ENCODE data around the gene GPR75.
"Not testable (repeated sequence)": the region's sequence is repeated elsewhere in the genome, so short reads cannot be mapped to it uniquely, and the experiment has no call there.

Gene GPR75

DNA sequence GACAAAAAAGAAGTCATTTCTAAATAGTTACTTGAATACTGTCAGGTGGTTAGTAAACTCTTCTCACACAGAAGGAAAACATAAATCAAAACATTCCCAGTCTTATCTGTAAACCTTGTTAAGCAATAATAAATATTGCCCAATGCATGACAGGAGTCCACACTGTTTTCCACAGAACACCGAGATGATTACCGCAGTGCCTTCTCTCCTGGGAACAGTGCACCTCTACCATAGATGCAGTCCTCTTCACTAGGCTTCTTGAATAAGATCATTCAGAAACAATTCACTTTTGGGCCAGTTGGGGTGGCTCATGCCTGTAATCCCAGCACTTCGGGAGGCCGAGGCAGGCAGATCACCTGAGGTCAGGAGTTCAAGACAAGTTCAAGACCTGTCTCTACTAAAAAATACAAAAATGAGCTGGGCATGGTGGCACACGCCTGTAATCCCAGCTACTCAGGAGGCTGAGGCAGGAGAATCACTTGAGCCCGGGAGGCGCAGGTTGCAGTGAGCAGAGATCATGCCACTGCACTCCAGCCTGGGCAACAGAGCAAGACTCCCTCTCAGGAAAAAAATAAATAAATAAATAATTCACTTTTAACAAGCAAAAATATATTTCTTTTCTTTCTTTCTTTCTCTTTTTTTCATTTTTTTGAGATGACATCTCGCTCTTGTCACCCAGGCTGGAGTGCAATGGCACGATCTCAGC is 8.6 kb downstream of the GPR75 start:
- not testable (repeated sequence) for DNase-seq

DNA sequence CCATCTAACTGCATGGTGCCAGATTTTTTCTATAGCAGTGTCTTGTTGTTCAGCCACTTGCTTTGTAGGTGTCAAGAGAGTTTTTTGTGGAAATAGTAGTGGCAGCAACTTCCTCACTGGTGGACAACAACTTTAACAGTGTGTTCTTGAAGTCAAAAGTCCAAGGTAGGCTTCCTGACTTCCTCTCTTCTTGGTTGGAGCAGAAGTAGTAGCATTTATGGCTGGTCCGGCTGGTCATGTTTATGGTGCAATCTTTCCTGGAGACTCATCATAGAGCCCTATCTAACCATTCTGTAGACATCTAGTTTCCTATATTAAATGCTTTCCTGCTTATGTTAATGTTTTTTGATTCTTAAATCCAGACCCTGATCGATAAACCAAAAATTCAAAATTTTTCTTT is 11.7 kb downstream of the GPR75 start:
- no peak for DNase-seq

DNA sequence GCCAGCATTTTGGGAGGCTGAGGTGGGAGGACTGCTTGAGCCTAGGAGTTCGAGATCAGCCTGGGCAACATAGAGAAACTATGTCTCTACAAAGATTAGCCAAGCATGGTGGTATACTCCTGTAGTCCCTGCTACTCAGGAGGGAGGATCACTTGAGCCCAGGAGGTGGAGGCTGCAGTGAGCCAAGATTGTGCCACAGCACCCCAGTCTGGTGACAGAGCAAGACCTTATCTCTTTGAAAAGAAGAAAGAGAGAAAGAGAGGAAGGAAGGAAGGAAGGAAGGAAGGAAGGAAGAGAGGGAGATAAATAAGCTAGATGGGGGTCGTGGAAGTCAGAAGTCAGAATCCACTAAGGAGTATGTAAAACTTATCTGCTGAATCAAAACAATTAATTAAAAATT is 16.2 kb downstream of the GPR75 start:
- no peak for DNase-seq

DNA sequence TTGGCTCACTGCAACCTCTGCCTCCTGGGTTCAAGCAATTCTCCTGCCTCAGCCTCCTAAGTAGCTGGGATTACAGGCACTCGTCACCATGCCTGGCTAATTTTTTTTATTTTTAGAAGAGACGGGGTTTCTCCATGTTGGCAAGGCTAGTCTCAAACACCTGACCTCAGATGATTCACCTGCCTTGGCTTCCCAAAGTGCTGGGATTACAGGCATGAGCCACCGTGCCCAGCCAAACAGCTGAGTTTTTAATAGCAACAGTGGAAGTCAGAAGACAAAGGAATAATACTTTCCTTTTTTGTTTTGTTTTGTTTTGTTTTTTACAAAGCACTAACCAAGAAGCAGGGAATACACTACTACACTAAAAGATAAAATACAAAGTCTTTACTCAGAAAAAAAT is 16.9 kb downstream of the GPR75 start:
- DNase-seq = no peak

DNA sequence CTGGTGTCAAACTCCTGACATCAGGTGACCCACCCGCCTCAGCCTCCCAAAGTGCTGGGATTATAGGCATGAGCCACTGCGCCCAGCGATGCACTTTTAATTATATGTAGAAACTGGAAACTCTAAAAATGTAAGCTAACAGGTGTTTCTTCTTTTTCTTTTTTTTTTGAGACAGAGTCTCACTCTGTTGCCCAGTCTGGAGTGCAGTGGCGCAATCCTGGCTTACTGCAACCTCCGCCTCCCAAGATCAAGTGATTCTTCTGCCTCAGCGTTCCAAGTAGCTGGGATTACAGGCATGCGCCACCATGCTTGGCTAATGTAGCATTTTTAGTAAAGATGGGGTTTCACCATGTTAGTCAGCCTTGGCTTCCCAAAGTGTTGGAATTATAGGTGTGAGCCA is 18.1 kb downstream of the GPR75 start:
- DNase-seq = not testable (repeated sequence)

DNA sequence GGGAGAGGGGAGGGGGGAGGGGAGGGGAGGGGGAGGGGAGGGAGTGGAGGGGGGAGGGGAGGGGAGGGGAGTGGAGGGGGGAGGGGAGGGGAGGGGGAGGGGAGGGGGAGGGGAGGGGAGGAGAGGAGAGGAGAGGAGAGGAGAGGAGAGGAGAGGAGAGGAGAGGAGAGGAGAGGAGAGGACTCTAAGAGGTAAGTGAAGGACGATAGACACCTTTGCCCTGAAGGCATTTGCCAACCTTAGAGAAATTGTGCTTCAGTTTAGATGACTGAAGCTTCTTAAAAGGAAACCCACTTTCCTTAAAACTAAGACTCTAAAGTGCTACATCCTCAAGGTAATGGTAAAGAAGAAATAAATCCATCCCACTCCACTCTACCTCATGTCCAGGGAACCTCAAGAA is 19.2 kb downstream of the GPR75 start:
- no peak for DNase-seq

DNA sequence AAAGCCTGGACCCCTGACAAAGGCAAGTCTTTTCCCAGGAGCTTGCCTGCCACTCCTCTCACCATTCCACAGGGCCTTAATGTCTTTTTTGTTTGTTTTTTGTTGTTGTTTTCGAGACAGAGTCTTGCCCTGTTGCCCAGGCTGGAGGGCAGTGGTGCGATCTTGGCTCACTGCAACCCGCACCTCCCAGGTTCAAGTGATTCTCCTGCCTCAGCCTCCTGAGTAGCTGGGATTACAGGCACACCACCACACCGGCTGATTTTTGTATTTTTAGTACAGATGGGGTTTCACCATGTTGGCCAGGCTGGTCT is 29.8 kb downstream of the GPR75 start:
- not testable (repeated sequence) for DNase-seq

DNA sequence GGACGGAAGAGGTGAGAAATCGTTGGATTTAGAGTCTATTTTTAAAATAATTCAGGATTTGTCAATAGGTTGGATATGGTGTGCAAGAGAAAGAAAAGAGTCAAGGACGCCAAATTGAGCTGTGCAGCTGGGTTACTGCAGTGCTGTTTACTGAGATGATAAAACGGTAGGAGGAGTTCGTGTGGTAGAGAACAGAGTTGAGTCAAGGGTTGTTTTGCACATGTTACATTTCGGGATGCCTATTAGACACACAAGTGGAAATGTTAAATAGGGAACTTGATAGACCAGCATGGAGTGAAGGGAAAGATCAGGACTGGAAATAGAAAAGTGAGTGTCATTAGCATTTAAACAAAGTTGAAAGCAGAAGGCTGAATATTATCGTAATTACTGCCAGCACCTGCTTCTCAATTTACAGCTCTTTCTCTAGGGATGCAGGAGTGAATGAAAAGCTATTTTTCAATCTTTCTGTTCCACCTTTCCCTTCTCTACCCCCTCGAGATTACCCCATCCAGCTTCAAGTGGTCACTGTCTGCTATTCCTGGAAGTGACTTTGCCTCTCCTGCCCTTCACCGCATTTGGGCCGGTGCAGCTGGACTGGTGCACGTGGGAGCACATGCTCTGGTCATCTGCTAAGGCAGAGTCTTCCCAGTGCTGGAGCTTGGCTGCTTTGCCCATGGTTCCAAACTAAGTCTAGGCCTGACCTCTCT is 30.3 kb downstream of the GPR75 start:
- DNase-seq = no peak

DNA sequence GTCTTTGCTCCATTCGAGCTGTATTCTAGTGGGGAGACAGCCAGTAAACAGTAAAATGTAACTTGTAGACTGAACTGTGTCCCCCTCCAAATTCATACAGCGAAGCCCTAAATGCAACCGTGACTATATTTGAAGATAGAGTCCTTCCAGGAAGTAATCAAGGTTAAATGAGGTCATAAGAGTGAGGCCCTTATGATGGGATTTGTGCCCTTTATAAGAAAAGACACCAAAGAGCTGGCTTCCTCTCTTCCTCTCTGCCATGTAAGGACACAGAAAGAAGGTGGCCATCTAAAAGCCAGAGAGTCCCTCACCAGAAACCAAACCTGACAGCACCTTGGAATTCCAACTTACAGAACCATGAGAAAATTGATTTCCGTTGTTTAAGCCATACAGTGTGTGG is 31.4 kb downstream of the GPR75 start:
- DNase-seq = no peak

DNA sequence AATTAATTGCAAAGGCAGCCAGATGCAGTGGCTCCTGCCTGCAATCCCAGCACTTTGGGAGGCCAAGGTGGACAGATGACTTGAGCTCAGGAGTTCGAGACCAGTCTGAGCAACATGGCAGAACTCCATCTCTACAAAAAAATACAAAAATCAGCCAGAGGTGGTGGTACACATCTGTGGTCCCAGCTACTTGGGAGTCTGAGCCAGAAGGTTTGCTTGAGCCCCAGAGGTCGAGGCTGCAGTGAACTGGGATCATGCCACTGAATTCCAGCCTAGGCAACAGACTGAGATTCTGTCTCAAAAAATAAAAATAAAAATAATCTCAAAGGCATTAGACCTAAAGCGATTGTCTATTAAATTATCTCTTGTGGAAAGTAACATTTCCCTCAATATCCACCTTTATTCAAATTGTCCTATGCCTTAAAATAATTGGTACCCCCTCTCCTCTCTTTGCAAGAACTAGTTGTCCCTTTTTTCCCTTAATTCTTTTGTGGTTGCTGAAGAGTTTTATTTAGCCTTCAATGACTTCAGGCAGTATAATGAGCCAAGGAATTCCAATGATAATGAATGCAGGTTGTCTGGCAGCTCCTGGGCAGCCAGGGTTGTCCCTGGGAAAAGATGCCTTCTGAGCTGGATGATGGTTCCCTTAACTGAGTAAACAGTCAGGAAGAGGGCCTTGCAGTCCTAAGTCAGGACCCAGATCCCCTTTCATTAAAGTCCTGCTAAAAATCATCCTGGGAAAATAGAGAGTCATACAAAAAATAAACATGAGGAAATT is 32.2 kb downstream of the GPR75 start:
- DNase-seq = no peak

DNA sequence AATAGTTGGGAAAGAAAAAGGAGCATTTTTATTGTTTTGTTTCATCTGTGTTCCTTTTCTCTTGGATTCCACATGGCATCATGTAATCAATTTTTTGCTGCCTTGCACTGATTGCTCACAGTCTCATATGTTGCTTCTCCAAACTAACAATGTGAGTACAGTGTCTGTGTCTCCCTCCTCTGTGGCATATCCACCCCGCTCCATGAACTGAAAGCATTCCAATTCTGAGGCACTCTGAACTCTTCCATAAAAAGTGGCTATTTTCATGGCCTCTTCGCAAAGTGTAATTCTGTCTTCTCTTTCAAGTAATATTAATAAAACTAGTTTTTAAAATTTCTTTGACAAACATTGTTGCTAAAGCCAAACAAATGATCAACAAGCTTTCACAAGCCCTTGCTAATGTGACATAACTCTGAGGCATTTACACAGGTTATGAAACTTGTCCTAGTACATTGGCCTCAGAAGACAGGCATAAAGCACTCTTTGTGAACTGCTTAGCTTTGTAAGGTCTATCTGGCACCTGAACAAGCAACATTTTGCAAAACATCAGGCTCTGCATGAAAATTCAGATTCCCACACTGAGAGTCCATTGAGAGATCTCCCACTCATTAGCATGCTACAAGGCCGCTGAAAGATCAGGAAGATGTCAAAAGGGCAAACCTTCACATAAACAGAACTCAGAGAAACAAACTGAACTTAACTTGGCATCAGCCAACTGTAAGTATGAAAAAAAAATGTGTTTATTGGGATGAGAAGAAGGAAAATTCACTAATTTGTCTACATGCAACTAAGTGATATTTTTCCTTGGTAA is 33.0 kb downstream of the GPR75 start:
- no peak for DNase-seq

DNA sequence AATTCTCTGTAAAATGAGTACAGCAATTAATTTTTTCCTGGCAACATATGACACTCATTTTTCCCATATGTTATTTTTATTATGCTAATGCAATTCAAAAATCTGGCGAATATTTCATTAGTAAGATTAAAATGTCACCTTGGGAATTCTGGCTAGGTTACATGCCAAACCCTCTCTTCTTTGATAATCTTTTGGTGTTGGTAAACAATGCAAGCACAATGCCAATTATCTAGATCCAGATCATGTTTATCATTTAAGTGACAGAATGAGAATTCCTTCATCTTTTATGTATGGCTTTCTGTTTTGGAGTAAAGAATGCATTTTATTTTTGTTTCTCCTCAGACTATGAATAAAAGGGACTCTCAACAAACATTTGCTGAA is 33.7 kb downstream of the GPR75 start:
- no peak for DNase-seq

DNA sequence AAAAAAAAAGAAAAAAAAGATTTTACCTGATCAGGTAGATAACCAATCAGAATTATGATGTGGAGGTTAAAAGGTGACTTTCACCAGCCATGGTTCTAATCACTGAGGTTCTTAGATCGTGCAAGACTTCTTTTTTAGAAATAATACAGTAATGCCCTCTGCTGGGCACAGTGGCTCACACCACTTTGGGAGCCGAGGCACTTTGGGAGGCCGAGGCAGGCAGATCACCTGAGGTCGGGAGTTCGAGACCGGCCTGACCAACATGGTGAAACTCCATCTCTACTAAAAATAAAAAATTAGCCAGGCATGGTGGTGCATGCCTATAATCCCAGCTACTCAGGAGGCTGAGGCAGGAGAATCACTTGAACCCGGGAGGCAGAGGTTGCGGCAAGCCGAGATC is 36.1 kb downstream of the GPR75 start:
- DNase-seq = not testable (repeated sequence)

DNA sequence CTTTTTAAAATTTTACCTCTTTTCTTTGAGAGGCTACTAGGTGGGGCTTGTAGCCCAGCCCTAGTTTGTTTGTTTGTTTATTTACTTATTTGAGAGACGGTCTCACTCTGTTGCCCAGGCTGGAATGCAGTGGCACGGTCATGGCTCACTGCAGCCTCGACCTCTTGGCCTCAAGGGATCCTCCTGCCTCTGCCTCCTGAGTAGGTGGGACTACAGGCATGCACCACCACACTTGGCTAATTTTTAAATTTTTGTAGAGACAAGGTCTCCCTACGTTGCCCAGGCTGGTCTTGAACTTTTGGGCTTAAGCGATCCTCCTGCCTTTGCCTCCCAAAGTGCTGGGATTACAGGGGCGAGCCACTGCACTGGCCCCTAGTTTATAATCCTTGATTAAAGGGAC is 38.0 kb downstream of the GPR75 start:
- DNase-seq = no peak

DNA sequence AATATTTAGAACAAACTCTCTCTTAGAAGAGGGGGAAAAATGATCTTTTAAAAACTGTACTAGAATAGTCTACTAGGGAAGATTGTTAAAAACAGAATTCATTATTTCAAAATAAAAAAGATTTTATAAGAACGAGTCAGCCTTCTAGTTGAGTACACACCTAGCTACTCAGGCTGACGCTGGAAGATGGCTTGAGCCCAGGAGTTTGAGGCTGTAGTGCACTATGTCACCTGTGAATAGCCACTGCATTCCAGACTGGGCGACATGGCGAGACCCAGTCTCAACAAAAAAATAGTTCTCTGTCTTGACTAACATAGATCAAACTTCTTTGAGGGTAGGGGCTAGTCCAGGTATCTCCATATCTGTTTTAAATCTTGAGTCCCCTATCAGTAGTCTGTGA is 39.1 kb downstream of the GPR75 start:
- no peak for DNase-seq

DNA sequence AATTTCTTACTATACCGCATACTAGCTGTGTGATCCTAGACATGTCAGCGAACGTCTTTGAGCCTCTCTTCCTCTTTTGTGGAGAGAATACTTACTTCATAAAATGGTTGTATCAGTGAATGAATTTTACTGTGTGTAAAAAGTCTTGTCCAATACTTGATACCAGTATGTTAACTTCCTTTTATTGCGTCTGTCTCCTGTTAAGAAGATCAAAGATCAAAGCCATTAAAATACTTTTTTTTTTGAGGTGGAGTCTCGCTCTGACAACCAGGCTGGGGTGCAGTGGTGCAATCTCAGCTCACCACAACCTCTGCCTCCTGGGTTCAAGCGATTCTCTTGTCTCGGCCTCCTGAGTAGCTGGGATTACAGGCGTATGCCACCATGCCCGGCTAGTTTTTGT is 39.7 kb downstream of the GPR75 start:
- no peak for DNase-seq

DNA sequence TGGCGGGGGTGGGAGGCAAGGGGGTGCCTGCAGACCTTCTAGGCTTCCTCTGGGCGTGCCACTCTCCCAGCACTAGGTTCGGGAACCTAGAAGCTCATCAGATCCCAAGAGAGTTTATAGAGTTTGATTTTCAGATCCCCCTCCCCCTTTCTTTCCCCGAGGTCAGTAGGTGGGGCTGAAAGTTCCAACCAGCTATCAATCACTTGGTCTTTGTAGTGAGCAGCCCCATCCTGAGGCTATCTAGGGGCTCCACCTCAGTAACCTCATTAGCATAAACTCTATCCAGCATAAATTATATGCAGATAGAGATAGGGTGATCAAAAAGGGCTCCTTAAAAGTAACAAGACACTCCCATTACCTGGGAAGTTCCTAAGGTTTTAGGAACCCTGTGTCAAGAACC is 40.1 kb downstream of the GPR75 start:
- DNase-seq = no peak

DNA sequence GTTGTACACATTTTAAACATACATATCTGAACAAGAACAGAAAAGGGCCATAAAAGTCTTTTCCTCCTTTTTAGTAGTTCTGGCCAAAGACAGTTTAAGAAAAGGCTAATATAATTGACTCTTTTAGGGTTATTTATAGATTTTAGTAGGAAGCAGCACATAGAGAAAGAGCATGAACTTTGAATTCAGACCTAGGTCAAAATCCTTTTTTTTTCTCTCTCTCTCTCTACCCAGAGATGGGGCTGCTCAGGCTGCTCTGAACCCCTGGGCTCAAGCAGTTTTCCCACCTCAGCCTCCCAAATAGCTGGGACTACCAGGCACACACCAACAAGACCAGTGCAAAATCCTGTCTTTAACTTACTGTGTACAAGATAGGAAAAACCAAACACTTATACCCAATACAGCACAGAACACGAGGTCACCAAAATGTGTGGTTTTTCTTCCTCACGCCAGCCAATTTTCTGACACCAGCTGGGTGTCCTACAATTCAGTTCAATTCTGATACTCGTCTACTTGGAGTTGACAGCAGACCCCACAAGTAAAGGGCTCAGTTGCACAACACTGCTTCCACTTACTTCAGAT is 40.8 kb downstream of the GPR75 start:
- no peak for DNase-seq

DNA sequence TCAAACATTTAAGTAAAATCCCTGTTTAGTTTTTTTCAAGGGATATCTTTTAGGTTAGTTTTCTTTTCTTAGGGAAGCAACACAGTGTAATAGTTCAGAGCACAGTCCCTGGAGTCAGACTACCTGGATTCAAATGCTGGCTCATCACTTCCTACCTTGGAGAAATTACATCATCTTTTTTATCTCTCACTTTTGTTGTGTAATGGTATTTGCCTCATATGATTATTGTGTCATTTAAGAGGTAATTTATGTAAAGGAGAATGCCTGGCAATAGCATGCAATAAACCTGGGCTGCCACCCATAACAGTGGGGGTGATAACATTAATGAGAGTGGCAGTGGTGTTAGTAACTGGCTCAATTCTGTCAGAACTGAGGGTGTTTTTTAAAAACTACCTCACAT is 46.6 kb downstream of the GPR75 start:
- DNase-seq = no peak

DNA sequence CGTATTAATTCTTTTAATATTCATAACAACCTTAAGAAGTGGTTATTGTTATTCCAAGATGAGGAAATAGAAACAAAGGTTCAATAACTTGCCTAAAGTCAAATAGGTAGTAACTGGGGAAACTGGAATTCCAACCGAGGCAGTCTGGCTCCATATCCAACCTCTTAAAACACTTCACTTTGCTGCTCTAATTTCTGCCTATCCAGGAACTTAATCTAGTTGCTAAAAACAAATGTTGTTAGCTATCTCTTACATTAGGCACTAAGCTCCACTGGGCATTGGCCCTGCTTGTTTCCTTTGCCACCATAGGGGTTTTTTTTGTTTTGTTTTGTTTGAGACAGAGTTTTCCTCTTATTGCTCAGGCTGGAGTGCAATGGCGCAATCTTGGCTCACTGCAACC is 48.2 kb downstream of the GPR75 start:
- DNase-seq = no peak

All from activated effector memory CD4-positive, alpha-beta T cell treated with Interleukin-2 at 50 U/mL for 16 hours (primary cell).